Aorta (tissue), 5 donors: ENCODE data around the gene CLSTN3. TPM values are rescaled to one million over a fixed set of nuclear protein-coding genes. Genes with fewer than 3 reads are reported as not detected.
A peak's percentile ranks its signal among the peaks of the same experiment; 100 is the strongest.

Source experiments
- ATAC-seq: fragments of 200-7000 bp; cut with Tn5 transposase; one replicate; pipeline ENCODE4 v1.9.1; 2022; ENCODE audit warnings: moderate library complexity; ENCODE audit not compliant: low FRiP score
- DNase-seq, 2 donors: peaks; one replicate each; pipeline ENCODE4 v3.0.0-alpha.2; 2020
- H3K27ac ChIP-seq, 2 donors: one replicate each; pipeline ENCODE4 v1.5.1; 2013; ENCODE audit warnings: low read length in 2 of 2, mild to moderate bottlenecking in 2 of 2, moderate library complexity in 2 of 2, control low read depth in 1 of 2, inconsistent platforms in 1 of 2, low read depth in 1 of 2
- H3K27me3 ChIP-seq, 2 donors: one replicate each; pipeline ENCODE4 v1.6.1; 2013; ENCODE audit warnings: control low read depth in 1 of 2, low read length in 1 of 2, mild to moderate bottlenecking in 1 of 2, moderate library complexity in 1 of 2; ENCODE audit not compliant: insufficient read depth in 2 of 2, control insufficient read depth in 1 of 2
- H3K36me3 ChIP-seq, 2 donors: one replicate each; pipeline ENCODE4 v1.6.1; 2013; ENCODE audit warnings: control low read depth in 1 of 2, low read length in 1 of 2, mild to moderate bottlenecking in 1 of 2; ENCODE audit not compliant: insufficient read depth in 2 of 2, control insufficient read depth in 1 of 2
- H3K4me1 ChIP-seq, 2 donors: one replicate each; pipeline ENCODE4 v1.6.1; 2013; ENCODE audit warnings: low read length in 2 of 2, control low read depth in 1 of 2, mild to moderate bottlenecking in 1 of 2, moderate library complexity in 1 of 2; ENCODE audit not compliant: insufficient read depth in 2 of 2, control insufficient read depth in 1 of 2
- H3K4me3 ChIP-seq, 2 donors: one replicate each; pipeline ENCODE4 v1.5.1; 2013; ENCODE audit warnings: low read length in 2 of 2, control low read depth in 1 of 2, mild to moderate bottlenecking in 1 of 2
- H3K9me3 ChIP-seq: one replicate; pipeline ENCODE4 v1.6.1; 2013; ENCODE audit warnings: mild to moderate bottlenecking, low read length; ENCODE audit not compliant: control insufficient read depth
- WGBS, 2 donors: extraction: QIAGEN DNeasy Blood & Tissue Kit; methylation state at CpG; one replicate each; pipeline ENCODE4 v1.1.7; 2013; 5-methylcytosine and 5-hydroxymethylcytosine counted together
- intact Hi-C, 2 donors: fragments of 100-400 bp; cut with DNase I; formaldehyde crosslinking; loops; one replicate each; pipeline versions ENCODE4 v1.14.2 to v1.15.0; 2022
- long read RNA-seq, 2 donors: library from polyadenylated mRNA; unstranded; transcript quantifications; one replicate each; pipeline ENCODE4 v2.0.0, GENCODE V29; 2020 to 2021
- polyA plus RNA-seq, 2 donors: library from polyadenylated mRNA; stranded (reverse); fragments of 200-250 nt; gene quantifications; one replicate each; pipeline ENCODE4 v1.2.3, GENCODE V29; 2013
- total RNA-seq, 2 donors: library from RNA; stranded (reverse); fragmentation: NEBNext Ultra II Directional; extraction: Animal tissue kit (Norgen Biotek cat#: 25700); gene quantifications; one replicate each; pipeline ENCODE4 v1.2.1, GENCODE V29; 2021
- donor health status: healthy with polysubstance abuse.
- donor health status: Bipolar disorder and iron deficiency.
- donor health status: DM: no; HTN: no; CAD: no.
- donor health status: DM: no; HTN: no; CAD: no.
- donor health status: DM: yes; HTN: yes; CAD: no.

CLSTN3 gene
- total RNA-seq (10 to 100 TPM; 34.2 to 77.2 TPM), polyA plus RNA-seq (10 to 100 TPM; 12.4 to 15.4 TPM)
- long read RNA-seq, donor 1, full-length matches to known transcripts: 1 of 38 reads
- long read RNA-seq, donor 1, partial matches to known transcripts: 34 of 38 reads
- long read RNA-seq, donor 1, other reads (novel, unspliced or antisense): 3 of 38 reads
- long read RNA-seq, donor 2, full-length matches to known transcripts: 4 of 20 reads
- long read RNA-seq, donor 2, partial matches to known transcripts: 11 of 20 reads
- long read RNA-seq, donor 2, other reads (novel, unspliced or antisense): 5 of 20 reads

DNA sequence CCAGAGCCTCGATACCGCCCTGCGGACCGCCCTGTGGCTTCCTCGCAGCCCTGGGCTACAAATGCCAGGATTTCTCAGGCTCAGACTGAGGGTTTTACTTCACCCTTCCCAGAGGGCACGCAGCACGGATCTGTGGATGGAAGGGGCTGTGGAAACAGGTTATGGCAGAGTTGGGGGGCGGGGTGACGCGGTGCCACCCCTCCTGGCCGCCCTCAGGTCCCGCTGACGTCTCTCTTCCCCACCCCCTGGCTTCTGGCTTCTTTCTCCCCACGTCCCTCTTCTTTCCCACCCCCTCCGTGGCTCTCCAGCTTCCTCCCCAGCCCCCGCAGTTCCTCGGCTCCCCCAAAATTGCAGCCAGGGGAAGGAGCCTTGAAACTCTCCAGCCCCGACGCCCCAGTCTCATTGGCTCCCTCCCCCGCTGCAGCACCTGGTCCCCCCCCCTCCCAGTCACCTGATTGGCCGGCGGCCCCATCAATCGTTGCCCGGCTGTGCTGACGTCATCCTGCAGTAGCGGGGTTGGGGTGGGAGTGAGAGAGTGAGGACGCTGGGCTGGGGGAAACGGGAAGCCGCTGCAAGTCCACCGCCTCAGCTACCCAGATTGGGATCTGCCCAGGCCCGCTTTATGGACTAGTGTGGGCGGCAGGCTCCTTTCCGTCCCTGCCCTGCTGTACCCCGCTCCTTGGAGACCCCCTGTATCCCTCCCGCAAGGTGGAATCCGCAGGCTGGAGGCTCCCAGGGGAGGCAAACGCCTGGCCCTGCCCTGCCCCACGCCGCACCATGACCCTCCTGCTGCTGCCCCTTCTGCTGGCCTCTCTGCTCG lies at the start of gene CLSTN3:
CLSTN3 (plus strand) TSS at position 500 of the 820 bp plus-strand sequence; CDS start at position 778, 278 bp downstream.
- H3K4me1 ChIP-seq: no peaks in the 10 kb centered on the region
- WGBS, 2 donors: 0% methylated on average over 28 to 40 of the region's 40 CpGs
- peak; percentile 89 for ATAC-seq
- intact Hi-C loops: no loop called here
- no peaks in the 10 kb centered on the region for H3K27me3 ChIP-seq
- H3K4me3 ChIP-seq: peak within 1 kb of the TSS; percentile 37 to 66
- peak; percentile 81 to 96 for DNase-seq
- H3K36me3 ChIP-seq: no peaks in the 10 kb centered on the region
- H3K9me3 ChIP-seq: no peaks in the 10 kb centered on the region
- peak within 1 kb of the TSS in 1 of 2 donors; percentile 35 for H3K27ac ChIP-seq

DNA sequence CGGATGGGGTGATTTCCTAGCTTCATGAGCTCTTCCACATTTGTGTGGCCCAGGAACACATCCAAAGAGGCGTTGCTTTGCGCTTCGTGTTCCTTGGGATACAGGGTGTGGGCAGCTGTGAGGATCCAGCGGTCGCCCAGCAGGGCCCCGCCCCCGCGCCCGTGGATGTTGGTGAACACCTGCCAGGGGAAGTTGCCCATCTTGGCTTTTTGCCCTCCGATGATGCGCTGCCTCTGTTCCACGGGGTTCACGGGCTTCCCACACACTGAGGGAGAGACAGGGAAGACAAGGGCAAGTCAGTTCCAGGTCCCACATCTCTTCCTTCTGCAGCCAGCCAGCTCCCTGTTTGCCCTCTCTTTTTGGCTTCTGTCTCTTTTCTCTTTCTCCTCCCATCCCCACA lies 49.1 kb upstream of the CLSTN3 start:
- Histone ChIP-seq H3K4me1 (no peaks in the 10 kb centered on the region), H3K4me3 (no peak overlapping the region), H3K27ac (no peak overlapping the region), H3K36me3 (peaks cover 2 to 7% of the 10 kb centered on the region in 2 donors), H3K9me3 (no peaks in the 10 kb centered on the region), H3K27me3 (no peaks in the 10 kb centered on the region)
- WGBS, 2 donors: 91 to 92% methylated on average over 14 of the region's 14 CpGs
- intact Hi-C loops: no loop called here
- DNase-seq: no peak
- ATAC-seq: no peak

DNA sequence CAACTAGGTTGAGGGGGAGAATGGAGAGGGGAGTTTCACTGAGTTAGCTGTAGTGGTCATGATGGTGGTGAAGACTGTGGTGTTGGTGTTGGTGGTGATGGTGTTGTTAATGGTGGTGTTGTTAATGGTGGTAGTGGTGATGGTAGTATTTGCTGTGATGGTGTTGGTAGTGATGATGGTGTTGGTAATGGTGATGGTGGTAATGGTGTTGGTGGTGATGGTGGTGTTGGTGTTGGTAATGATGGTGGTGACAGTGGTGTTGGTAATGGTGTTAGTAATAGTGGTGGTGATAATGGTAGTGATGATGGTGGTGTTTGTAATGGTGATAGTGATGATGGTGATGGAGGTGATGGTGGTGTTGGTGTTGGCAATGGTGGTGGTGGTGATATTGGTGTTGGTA lies 47.0 kb upstream of the CLSTN3 start:
- intact Hi-C loops: no loop called here
- DNase-seq: no peak
- H3K4me3 ChIP-seq: no peak overlapping the region
- H3K27ac ChIP-seq: no peak overlapping the region
- no peak for ATAC-seq
- no peaks in the 10 kb centered on the region for H3K4me1 ChIP-seq
- no peaks in the 10 kb centered on the region for H3K9me3 ChIP-seq
- peaks cover 2 to 7% of the 10 kb centered on the region in 2 donors for H3K36me3 ChIP-seq
- no peaks in the 10 kb centered on the region for H3K27me3 ChIP-seq

DNA sequence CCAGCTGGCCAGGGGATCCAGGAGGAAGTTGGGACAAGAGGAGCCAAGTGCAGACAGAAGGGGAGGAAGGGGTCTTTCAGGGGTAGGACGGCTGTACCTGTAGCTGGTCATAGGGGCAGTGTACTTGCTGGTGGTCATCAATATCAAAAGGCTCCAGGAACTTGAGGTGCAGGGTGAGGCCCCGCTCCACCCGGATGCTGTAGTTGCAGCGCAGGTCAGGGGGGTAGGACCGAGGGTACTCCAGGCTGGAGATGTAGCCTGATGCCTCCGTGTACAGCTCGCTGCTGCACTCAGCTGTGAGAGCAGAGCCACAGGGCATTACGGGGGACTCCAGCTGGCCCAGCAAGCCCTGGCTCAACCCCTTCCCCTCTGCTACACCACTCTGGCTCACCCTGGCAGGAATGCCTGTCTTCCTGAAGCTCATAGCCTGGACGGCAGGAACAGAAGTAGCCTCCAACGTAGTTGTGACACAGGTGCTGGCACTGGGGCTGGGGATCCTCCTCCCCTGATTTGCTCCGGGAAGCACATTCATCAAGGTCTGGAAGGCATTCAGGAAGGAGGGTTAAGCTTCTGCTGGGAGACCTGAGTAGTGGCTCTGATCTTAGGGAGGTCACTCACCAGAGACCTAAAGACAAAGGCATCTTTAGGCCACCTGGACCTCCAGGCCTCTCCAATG lies 40.8 kb upstream of the CLSTN3 start:
- H3K36me3 ChIP-seq: peaks cover 2 to 6% of the 10 kb centered on the region in 2 donors
- no peak for ATAC-seq

DNA sequence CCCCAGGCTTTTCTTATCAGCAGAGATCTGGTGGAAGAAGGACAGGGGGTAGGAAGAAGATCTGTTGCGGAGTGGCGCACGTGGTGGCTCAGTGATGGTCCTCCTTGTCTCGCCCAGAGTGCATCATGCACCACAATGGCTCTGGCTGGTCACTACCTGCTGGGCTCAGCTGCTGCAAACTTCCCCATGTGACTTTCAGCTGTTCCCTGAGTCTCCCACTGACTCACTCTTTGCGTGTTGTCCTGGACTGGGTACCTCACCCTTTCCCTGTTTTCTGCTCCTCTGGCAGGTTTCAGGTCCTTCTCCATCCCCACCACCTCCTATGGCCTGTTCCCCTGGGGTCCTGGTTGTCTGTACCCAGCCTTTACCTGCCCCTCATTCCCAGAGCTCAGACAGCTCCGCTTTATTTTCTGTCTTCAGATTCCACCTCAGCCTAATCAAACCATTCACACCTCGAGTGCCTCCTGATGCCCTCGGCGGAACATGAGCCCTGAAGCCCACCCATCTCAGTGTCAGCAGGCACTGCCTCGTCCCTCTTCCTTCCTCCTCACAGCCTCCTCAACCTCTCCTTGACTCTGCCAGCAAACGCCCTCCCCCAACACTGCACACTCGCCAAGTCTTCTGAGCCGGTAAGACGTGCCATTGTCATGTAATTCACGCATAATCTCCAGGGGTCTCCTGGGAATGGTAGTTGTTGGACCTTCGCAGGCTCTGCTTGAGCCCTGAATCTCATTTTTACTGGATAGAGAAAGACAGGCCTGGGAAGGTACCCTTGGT lies 39.8 kb upstream of the CLSTN3 start:
- DNase-seq: no peak
- Histone ChIP-seq H3K27me3 (no peaks in the 10 kb centered on the region), H3K4me1 (no peaks in the 10 kb centered on the region), H3K4me3 (no peak overlapping the region), H3K27ac (no peak overlapping the region), H3K9me3 (no peaks in the 10 kb centered on the region), H3K36me3 (peaks cover 0 to 2% of the 10 kb centered on the region in 2 donors)
- no peak for ATAC-seq
- 80 to 81% methylated on average over 15 to 16 of the region's 16 CpGs for WGBS, 2 donors
- intact Hi-C loops: loop anchor here in 1 of 2 donors (10.0 kb wide), 1 partner anchor 76 kb away; the partner anchor contains the start of gene LPCAT3

More for the DNA sequence above, 40.8 kb upstream of the CLSTN3 start:
- Histone ChIP-seq H3K4me3 (no peak overlapping the region), H3K9me3 (no peaks in the 10 kb centered on the region), H3K4me1 (no peaks in the 10 kb centered on the region), H3K27me3 (no peaks in the 10 kb centered on the region), H3K27ac (no peak overlapping the region)
- no peak for DNase-seq
- intact Hi-C loops: no loop called here
- WGBS, 2 donors: 90 to 93% methylated on average over 11 of the region's 11 CpGs

DNA sequence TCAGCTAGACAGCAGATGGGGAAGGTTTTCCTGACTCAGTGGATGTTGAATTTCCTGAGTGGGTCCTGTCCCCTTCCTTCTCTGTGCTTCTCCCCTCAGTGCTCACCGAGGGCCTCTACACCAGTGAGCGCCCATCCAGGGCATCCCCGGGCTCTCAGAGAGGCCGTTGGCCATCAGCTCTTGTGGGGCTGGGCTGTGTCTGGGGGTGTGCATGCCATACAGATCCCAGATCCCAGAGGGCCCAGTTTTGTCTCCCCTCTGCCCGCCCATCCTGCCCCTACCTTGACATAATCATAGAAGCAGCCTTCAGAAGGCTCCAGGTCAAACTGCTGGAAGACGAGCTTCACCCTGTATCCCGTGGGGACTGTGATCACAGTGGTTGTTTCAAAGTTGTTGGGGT lies 39.0 kb upstream of the CLSTN3 start:
- Histone ChIP-seq H3K36me3 (peaks cover 0 to 2% of the 10 kb centered on the region in 2 donors), H3K27me3 (no peaks in the 10 kb centered on the region), H3K4me1 (no peaks in the 10 kb centered on the region), H3K4me3 (peak overlapping the region in 1 of 2 donors; percentile 51), H3K27ac (no peak overlapping the region), H3K9me3 (no peaks in the 10 kb centered on the region)
- WGBS, 2 donors: 86 to 87% methylated on average over 7 of the region's 7 CpGs
- intact Hi-C loops: loop anchor here in 1 of 2 donors (10.0 kb wide), 1 partner anchor 76 kb away; the partner anchor contains the start of gene LPCAT3
- DNase-seq (no peak), ATAC-seq (no peak)

DNA sequence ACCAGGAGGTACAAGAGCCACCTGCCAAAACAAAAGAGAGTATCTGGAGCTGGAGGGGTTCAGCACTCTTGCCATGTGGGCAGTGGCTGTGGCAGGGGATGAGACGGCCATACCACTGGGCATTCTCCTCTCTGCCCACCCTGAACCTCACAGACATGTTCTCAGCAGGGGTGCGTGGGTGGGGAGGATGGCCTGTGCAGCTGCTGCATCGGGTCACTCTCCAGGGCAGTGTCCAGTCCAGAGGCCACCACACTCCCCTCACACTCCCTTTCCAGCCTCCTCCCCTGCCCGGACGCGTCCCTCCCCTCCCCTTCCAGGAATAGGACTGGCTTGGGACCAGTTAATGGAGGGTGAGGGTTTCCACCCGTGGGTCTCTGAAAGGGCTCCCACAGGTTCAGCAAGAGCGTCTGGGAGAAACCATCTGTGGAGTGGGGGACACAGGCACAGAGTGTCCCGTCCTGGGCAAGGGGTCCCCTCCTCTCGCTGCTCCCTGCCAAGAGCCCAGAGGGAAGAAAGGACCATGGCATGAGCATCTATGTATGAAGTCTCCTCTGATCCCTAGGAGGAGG lies 38.4 kb upstream of the CLSTN3 start:
- 4 to 19% methylated on average over 9 to 10 of the region's 10 CpGs for WGBS, 2 donors
- DNase-seq (peak; percentile 76 to 85), ATAC-seq (peak; percentile 79)
- Histone ChIP-seq H3K36me3 (peaks cover 0 to 2% of the 10 kb centered on the region in 2 donors), H3K4me3 (peak overlapping the region; percentile 44 to 51), H3K4me1 (no peaks in the 10 kb centered on the region), H3K9me3 (no peaks in the 10 kb centered on the region), H3K27ac (peak overlapping the region in 1 of 2 donors; percentile 65), H3K27me3 (no peaks in the 10 kb centered on the region)
- intact Hi-C loops: loop anchor here (1.0 to 10.0 kb wide), 4 partner anchors 17 to 77 kb away; partner anchors contain the start of genes C1S (in 2 of the 2) and LPCAT3 (in 1 of the 2)
